ENCODE data around the gene CALML3.

DNA sequence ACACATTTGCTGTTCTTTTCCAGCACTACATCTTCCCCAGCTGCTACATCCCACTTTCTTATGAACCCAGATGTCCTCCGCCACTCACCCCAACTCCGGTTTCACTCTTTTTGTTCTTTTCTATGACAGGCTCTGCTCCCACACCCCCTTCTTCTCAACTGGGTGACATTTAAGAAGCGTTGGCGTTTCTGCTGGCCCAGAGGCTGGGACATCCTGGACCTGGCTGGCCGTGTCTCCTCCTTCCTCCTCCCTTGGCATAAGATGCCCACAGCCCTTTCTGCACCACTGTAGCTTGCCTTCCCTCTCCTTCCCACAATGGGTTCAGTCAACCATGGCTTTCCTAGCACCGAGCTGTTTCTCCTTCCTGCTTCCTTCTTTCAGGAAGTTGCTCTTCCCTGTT lies 16.0 kb upstream of the CALML3 start:
- TF ChIP-seq, protein P1, sequence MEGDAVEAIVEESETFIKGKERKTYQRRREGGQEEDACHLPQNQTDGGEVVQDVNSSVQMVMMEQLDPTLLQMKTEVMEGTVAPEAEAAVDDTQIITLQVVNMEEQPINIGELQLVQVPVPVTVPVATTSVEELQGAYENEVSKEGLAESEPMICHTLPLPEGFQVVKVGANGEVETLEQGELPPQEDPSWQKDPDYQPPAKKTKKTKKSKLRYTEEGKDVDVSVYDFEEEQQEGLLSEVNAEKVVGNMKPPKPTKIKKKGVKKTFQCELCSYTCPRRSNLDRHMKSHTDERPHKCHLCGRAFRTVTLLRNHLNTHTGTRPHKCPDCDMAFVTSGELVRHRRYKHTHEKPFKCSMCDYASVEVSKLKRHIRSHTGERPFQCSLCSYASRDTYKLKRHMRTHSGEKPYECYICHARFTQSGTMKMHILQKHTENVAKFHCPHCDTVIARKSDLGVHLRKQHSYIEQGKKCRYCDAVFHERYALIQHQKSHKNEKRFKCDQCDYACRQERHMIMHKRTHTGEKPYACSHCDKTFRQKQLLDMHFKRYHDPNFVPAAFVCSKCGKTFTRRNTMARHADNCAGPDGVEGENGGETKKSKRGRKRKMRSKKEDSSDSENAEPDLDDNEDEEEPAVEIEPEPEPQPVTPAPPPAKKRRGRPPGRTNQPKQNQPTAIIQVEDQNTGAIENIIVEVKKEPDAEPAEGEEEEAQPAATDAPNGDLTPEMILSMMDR (conservative IDR thresholded peaks at IDR 0.05), result no peak
- no peak for TF ChIP-seq EZH2 (IDR thresholded peaks at IDR 0.05; ENCODE audit: low read depth)
